Suppressor macrophage treated with lipopolysaccharide for 4 hours (primary cell): ENCODE data around the gene TUBGCP2.
A peak's percentile ranks its signal among the peaks of the same experiment; 100 is the strongest.
"Not testable (repeated sequence)": the region's sequence is repeated elsewhere in the genome, so short reads cannot be mapped to it uniquely, and the experiment has no call there.

Experiments used
- DNase-seq: peaks from one replicate; pipeline ENCODE4 v3.0.0-alpha.2; 2020

The TUBGCP2 gene

GRCh38 chr10:133243593-133243992, 65.1 kb downstream of the TUBGCP2 start:
- no peak for DNase-seq

GRCh38 chr10:133242611-133243356, 65.9 kb downstream of the TUBGCP2 start:
- no peak for DNase-seq

GRCh38 chr10:133241501-133242205, 67.0 kb downstream of the TUBGCP2 start:
- DNase-seq = no peak

GRCh38 chr10:133239990-133240389, 68.7 kb downstream of the TUBGCP2 start:
- DNase-seq = no peak

GRCh38 chr10:133238466-133238804, 70.2 kb downstream of the TUBGCP2 start:
- DNase-seq = no peak

- no peak for DNase-seq
These were observed 70.8 kb downstream of the TUBGCP2 start, which contains the start of gene VENTX for GRCh38 chr10:133237588-133238465. Gene VENTX, plus strand, starts transcription at chr10:133237855. Its CDS starts 60 bp downstream, at chr10:133237915.

GRCh38 chr10:133237241-133237587, 71.5 kb downstream of the TUBGCP2 start:
- no peak for DNase-seq

- no peak for DNase-seq
These were observed 72.1 kb downstream of the TUBGCP2 start for GRCh38 chr10:133236401-133237240.

GRCh38 chr10:133235932-133236331, 72.7 kb downstream of the TUBGCP2 start:
- peak; percentile 43 for DNase-seq

GRCh38 chr10:133235265-133235855, 73.3 kb downstream of the TUBGCP2 start:
- no peak for DNase-seq

- not testable (repeated sequence) for DNase-seq
These were observed 73.9 kb downstream of the TUBGCP2 start for GRCh38 chr10:133234796-133235195.

- no peak for DNase-seq
These were observed 76.6 kb downstream of the TUBGCP2 start for GRCh38 chr10:133231946-133232574.

- no peak for DNase-seq
These were observed 77.3 kb downstream of the TUBGCP2 start for GRCh38 chr10:133231244-133231945.

GRCh38 chr10:133230387-133231195, 78.1 kb downstream of the TUBGCP2 start:
- peak; percentile 48 for DNase-seq

- no peak for DNase-seq
These were observed 78.7 kb downstream of the TUBGCP2 start, which contains the start of gene UTF1 for GRCh38 chr10:133230044-133230361. Gene UTF1, plus strand, starts transcription at chr10:133230217. Its CDS starts 72 bp downstream, at chr10:133230289.

GRCh38 chr10:133229265-133230043, 79.2 kb downstream of the TUBGCP2 start:
- DNase-seq = no peak
